Stimulated activated CD4-positive, alpha-beta T cell treated with anti-CD3 and anti-CD28 coated beads, Interleukin-1b, Interleukin-23, amount 100 ng/mL, for 24 hours (primary cell): ENCODE results near the gene KNCN.

Experiments used
- DNase-seq, 4 experiments: peaks; one replicate each; pipeline ENCODE4 v3.0.0-alpha.2; 2020; ENCODE audit warnings: low read depth in 4 of 4, low spot score in 1 of 4

KNCN gene

DNA sequence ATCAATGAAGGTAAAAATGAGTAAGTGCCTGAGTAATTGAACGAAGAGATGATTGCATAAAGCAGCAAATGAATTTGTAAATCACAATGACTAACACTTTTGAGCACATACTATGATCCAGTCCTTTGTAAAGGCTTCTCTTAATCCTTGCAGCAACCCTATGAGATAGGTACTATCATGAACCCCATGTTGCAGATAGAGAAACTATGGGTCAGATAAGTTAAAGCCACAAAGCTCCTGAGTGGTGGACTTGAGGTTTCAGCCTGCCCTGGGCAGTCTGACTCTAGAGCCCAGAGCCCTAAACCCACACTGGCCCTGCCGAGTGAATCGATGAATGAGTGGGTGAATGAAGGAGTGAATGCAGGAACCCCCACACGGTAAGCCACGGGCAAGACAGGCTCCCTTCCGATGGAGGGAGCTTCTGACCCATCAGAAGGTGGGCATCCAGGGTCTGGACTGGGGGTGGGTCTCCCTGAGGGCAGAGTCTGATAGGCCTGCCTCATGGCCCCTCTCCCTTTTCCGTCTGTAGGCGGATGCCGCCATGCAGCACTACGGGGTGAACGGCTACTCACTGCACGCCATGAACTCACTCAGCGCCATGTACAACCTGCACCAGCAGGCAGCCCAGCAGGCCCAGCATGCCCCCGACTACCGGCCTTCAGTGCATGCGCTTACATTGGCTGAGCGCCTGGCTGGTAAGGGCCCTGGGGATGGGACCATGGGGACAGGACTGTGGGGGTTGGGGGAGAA, 44.8 kb downstream of the KNCN start:
- no peak for DNase-seq

- no peak for DNase-seq
These were observed 48.0 kb downstream of the KNCN start for GRCh38 chr1:46503421-46503820.

GRCh38 chr1:46501528-46501927, 49.9 kb downstream of the KNCN start:
- DNase-seq = no peak

GRCh38 chr1:46497665-46498064, 53.8 kb downstream of the KNCN start:
- DNase-seq = no peak

DNA sequence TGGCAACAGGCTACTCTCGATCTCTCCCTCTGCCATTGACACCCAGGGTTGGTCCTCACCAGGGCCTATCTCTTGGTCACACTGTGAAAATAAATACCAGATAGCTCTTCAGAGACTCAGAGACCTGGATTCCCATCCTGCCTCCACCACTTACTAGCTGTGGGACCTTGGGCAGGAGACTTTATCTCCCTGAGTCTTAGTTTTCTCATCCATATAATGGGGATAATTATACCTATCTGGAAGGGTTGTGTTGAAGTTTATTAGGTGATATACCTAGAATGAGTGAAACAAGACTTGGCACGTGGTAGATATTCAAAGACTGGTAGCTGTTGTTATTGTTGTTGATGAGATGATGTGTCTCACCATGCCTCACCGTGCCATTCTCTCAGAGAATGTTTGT, 54.4 kb downstream of the KNCN start:
- no peak for DNase-seq

DNA sequence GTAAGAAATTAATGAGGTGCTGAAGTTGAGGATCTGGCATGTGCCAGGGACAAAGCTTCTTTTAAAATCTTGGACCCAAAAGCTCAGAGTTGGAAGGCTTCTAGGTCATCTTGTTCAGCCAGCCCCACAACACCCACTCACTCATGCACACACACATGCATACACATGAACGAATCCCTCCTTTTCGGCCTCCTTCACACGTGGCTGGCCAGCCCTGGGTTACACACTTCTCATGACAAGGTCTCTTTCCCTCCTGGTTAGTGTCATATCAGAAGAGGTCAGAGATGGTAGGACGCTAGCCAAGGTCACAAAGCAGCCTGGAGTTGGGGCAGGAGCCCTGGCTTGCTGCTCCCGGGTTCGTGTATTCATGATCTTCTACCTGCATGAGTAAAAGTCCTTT, 54.9 kb downstream of the KNCN start:
- DNase-seq = no peak

DNA sequence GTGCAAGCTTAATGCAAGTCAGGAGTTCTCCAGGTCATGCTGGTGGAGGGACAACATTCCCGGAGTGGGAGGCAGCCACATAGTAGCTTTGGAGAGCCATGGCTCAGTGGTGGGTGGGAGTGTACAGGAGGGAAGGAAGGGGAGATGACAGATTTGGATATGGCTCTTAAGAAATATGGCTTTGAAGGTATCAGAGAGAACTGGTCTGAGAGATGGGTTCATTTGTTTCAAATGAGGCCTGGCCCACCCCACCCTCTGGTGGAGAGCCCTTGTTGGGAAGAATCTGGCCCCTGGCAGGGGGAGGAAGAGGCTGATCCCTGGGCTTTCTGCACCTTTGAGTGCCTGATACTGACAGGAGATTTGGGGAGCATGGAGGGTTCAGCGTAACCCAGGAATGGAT, 55.7 kb downstream of the KNCN start:
- no peak for DNase-seq
